ENCODE results near the gene MLKL.

Gene MLKL

DNA sequence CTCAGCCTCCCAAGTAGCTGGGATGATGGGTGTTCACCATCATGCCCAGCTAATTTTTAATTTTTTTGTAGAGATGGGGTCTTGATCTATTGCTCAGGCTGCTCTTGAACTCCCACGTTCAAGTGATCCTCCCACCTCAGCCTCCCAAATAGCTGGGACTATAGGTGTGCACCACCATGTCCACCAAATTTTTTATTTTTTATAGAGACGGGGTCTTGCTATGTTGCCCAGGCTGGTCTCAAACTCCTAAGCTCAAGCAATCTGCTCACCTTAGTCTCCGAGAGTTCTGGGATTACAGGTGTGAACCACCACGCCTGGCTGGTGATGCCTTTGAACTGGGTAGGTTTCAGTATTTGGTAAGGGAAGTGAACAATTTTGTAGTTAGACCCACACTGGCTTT is 43.9 kb upstream of the MLKL start:
- TF ChIP-seq, protein P1, sequence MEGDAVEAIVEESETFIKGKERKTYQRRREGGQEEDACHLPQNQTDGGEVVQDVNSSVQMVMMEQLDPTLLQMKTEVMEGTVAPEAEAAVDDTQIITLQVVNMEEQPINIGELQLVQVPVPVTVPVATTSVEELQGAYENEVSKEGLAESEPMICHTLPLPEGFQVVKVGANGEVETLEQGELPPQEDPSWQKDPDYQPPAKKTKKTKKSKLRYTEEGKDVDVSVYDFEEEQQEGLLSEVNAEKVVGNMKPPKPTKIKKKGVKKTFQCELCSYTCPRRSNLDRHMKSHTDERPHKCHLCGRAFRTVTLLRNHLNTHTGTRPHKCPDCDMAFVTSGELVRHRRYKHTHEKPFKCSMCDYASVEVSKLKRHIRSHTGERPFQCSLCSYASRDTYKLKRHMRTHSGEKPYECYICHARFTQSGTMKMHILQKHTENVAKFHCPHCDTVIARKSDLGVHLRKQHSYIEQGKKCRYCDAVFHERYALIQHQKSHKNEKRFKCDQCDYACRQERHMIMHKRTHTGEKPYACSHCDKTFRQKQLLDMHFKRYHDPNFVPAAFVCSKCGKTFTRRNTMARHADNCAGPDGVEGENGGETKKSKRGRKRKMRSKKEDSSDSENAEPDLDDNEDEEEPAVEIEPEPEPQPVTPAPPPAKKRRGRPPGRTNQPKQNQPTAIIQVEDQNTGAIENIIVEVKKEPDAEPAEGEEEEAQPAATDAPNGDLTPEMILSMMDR (IDR thresholded peaks at IDR 0.05; ENCODE audit: extremely low read depth, missing control alignments) = no peak
- no peak for DNase-seq (ENCODE audit: low spot score)

DNA sequence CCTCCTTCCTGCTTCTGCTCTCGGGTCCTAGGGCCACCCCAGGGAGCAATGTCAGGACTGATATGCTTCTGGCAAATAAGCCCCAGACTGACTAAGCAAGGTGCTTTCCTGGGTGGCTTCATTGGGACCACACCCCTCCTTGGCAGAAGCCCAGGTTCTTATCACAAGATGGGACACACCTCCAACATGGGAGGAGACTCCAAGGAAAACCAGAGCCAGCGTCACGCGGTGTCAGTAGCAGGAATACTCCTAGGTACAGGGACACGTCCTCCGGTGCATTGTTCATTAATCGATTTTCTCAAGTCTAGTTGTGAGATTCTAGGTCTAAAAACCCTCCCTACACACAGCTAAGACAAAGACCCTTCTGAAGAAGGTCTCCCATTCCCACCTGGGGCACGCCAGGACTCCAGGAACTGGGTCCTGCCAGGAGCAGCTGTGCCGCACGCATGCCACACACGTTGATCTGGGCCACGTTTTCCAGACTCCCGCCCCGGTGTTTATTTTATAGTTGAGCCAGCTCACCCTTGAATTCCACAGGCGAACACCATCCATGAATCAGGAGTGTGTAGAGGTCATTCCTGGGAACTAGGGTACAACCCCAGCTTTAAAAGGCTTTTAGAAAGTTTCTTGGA is 43.1 kb upstream of the MLKL start:
- TF ChIP-seq, protein P1 (IDR thresholded peaks at IDR 0.05; ENCODE audit: extremely low read depth, missing control alignments) = no peak
- no peak for DNase-seq (ENCODE audit: low spot score)

DNA sequence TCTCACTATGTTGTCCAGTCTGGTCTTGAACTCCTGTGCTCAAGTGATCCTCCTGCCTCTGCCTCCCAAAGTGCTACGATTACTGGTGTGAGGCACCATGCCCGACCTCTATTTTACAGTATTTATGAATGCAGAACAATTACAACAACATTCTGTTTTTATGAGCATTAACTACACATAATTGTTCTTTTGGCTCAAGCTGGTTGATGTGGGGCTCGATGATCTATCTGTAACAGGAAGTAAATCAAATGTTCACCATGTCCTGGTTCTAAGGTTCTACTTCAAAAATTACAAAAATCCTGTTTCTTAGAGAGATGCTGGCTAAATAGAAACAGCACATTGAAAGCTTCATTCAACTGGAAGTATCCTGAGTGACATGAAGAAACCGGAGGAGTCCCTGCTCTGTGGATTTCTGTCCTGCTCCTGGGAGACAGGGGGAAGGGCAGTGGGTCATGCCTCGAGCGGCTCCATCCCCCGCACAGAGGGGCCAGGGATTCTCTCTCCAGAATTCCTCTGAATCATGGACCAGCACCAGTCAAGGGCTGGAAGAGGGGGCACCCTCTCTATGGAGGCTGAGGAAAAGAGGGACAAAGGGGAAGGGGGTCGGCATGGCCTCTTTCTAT is 42.5 kb upstream of the MLKL start:
- no peak for DNase-seq (ENCODE audit: low spot score)
- TF ChIP-seq, protein P1 (IDR thresholded peaks at IDR 0.05; ENCODE audit: extremely low read depth, missing control alignments) = no peak

DNA sequence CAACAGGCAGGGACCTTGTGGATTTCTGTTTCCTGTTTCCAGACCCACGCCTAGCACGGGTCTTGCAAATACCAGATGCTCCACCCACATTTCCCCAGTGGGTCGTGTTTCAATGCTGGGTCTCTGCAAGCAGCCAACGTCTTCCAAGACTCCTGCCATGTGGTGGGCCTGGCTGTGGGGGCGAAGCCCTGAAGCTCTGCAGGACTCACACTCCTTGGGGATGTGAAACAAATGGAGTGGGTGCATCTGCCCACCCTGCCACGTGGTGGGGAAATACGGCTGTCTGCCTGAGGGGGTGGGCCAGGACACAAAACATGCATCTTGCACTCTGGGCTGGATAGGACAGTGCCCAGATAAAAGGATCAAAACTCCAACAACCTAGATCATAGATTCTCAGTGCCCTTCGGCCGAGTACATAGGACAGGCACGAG is 41.4 kb upstream of the MLKL start:
- no peak for DNase-seq (ENCODE audit: low spot score)
- TF ChIP-seq, protein P1 (IDR thresholded peaks at IDR 0.05; ENCODE audit: extremely low read depth, missing control alignments) = no peak

DNA sequence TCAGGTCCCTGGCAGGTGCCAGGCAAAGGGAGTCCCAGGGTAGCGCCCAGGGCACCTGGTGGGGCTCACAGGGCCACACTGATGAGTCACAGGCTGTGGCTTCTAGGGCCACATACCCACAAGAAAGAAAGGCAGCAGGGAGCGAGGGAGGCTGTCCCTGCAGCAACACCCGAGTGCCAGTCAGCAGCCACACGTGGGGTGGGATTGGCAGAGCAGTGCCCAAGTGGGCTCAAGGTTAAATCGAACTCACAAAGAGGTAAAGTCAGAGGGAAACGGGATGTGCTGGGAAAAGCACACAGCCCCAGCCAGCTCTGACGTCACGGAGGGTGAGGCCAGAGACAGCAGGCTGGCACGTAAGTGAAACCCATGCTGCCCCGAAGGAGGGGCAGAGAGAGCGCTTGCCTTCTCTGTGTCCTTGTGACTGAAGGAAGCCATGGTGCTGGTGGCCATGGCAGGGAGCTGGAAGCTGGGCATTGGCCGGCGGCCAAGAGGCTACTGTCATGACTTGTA is 40.2 kb upstream of the MLKL start:
- no peak for DNase-seq (ENCODE audit: low spot score)
- TF ChIP-seq, protein P1 (IDR thresholded peaks at IDR 0.05; ENCODE audit: extremely low read depth, missing control alignments) = no peak

DNA sequence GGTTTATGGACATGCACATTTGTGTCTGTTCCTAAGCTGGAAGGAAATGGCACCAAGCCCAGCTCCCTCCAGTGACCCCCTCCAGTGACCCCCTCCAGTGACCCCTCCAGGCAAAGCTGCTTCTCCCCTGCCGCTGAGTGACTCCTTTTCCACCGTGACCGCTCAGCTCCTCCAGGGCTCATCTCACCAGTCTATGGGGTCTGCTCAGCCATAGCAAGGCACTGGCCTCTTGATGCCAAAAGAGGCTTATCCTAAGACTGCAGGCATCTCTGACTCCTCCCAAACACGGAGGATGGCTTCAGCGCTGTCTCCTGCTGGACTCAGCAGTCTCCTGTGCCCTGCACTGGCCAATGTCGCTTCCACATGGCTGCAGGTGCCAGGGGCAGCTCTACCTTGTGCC is 38.6 kb upstream of the MLKL start:
- TF ChIP-seq, protein P1 (IDR thresholded peaks at IDR 0.05; ENCODE audit: extremely low read depth, missing control alignments) = no peak
- DNase-seq (ENCODE audit: low spot score) = no peak

DNA sequence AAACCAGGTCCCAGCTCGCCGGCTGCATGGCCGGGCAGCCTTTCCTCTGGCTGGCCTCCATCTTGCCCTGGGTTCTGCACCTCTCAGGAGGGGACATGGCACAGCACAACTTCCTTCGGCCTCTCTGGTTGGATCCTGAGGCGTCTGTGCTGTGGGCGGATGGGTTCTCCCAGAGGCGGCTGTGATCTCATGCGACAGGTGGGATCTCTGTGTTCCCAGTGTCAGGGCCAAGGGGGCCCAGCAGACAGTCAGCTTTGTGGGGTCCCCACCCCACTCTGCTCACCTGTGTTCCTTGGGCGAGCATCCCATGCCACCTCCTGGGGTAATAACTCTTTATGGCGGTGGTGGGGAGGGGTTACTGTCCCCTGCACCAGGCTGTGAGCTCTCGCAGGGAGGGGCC is 38.2 kb upstream of the MLKL start:
- DNase-seq (ENCODE audit: low spot score) = no peak
- TF ChIP-seq, protein P1 (IDR thresholded peaks at IDR 0.05; ENCODE audit: extremely low read depth, missing control alignments) = no peak

Measured in GM20000 (cell line).